SK-MEL-5 (cell line): ENCODE measurements around the gene TMEM131L. TPM values are rescaled to one million over a fixed set of nuclear protein-coding genes. Genes with fewer than 3 reads are reported as not detected.
"Not testable (repeated sequence)": the region's sequence is repeated elsewhere in the genome, so short reads cannot be mapped to it uniquely, and the experiment has no call there.

Source experiments
- DNase-seq: peaks from one replicate; pipeline ENCODE4 v3.0.0-alpha.2; 2016; ENCODE audit warnings: low read depth, low spot score
- in situ Hi-C: cut with HindIII; loops from 2 replicates; pipeline ENCODE4 v1.10.0; 2016; ENCODE audit warnings: low sequenced_read_pairs, high pct_unique_total_duplicates, low pct_unique_long_range_greater_than_20kb
- total RNA-seq: library from RNA; depleted of rRNA; stranded (reverse); fragments of >200 nt; shearing (Covaris generic); gene quantifications from 2 replicates; pipeline ENCODE4 v1.2.3, GENCODE V29; 2014

The TMEM131L gene
- total RNA-seq, 1 experiment from 2014 or later = 7.8 TPM

- in situ Hi-C loops = no loop called here
- DNase-seq = peak; percentile 15
Measured at GRCh38 chr4:153438916-153439756, 27.0 kb upstream of the TMEM131L start.

- in situ Hi-C loops = no loop called here
- no peak for DNase-seq
Measured at GRCh38 chr4:153439831-153440230, 26.3 kb upstream of the TMEM131L start.

GRCh38 chr4:153440475-153440874, 25.7 kb upstream of the TMEM131L start:
- no peak for DNase-seq
- in situ Hi-C loops = no loop called here

GRCh38 chr4:153447175-153447905, 18.8 kb upstream of the TMEM131L start:
- no peak for DNase-seq
- in situ Hi-C loops = no loop called here

- peak; percentile 65 for DNase-seq
- in situ Hi-C loops = no loop called here
Measured at GRCh38 chr4:153448003-153448731, 18.0 kb upstream of the TMEM131L start.

- no peak for DNase-seq
- in situ Hi-C loops = no loop called here
Measured at GRCh38 chr4:153449338-153449737, 16.8 kb upstream of the TMEM131L start.

- in situ Hi-C loops = no loop called here
- no peak for DNase-seq
Measured at GRCh38 chr4:153450544-153450917, 15.6 kb upstream of the TMEM131L start.

- DNase-seq, in situ Hi-C loops: not testable (repeated sequence)
Measured at GRCh38 chr4:153451145-153451544, 15.0 kb upstream of the TMEM131L start.

- no peak for DNase-seq
- in situ Hi-C loops = no loop called here
Measured at GRCh38 chr4:153451911-153452657, 14.1 kb upstream of the TMEM131L start.

- in situ Hi-C loops = no loop called here
- DNase-seq = no peak
Measured at GRCh38 chr4:153452658-153453378, 13.3 kb upstream of the TMEM131L start.

GRCh38 chr4:153453402-153453801, 12.8 kb upstream of the TMEM131L start:
- in situ Hi-C loops = no loop called here
- DNase-seq = no peak

GRCh38 chr4:153458969-153459368, 7.2 kb upstream of the TMEM131L start:
- in situ Hi-C loops = no loop called here
- DNase-seq = no peak

GRCh38 chr4:153461549-153461948, 4.6 kb upstream of the TMEM131L start:
- in situ Hi-C loops, DNase-seq: not testable (repeated sequence)

- DNase-seq = no peak
- in situ Hi-C loops = no loop called here
Measured at GRCh38 chr4:153464068-153464467, 2.1 kb upstream of the TMEM131L start.

GRCh38 chr4:153465140-153465539, 1.0 kb upstream of the TMEM131L start:
- no peak for DNase-seq
- in situ Hi-C loops = no loop called here

GRCh38 chr4:153465615-153466080, 512 bp upstream of the TMEM131L start:
- in situ Hi-C loops = no loop called here
- peak; percentile 54 for DNase-seq
